Panc1 (cell line): ENCODE data around the gene FAHD2A. TPM values are rescaled to one million over a fixed set of nuclear protein-coding genes. Genes with fewer than 3 reads are reported as not detected.

Experiments
- ATAC-seq: fragments of 200-7000 bp; cut with Tn5 transposase; 2 replicates; pipeline ENCODE4 v1.9.1; 2020; ENCODE audit warnings: mild to moderate bottlenecking, moderate library complexity
- BruUV-seq: library from RNA; stranded (reverse); fragments of 400-500 nt; replicated peaks from 2 replicates; lab custom pipeline; 2021; lab: Mats Ljungman, UMichigan
- CTCF ChIA-PET: fragments of 300-600 bp; sonication (Branson Sonifier 250); formaldehyde crosslinking; loops from one replicate; lab custom pipeline; 2022; ENCODE audit warnings: antibody characterized with exemption; lab: Charles Lee
- POLR2A ChIA-PET: fragments of 300-600 bp; sonication (Branson Sonifier 250); formaldehyde crosslinking; loops from one replicate; lab custom pipeline; 2022; ENCODE audit warnings: antibody characterized with exemption; lab: Charles Lee
- DNase-seq: peaks from one replicate; pipeline ENCODE4 v3.0.0-alpha.2; 2010; ENCODE audit warnings: low read depth, low spot score
- H3K27ac ChIP-seq: 2 replicates; pipeline ENCODE4 v1.5.1; 2011; ENCODE audit warnings: mild to moderate bottlenecking, low read length, inconsistent platforms
- H3K27me3 ChIP-seq: fragments of 200-500 bp; sonication (Bioruptor generic); 2 replicates; pipeline ENCODE4 v1.6.0; 2014; ENCODE audit warnings: low read length, inconsistent platforms; ENCODE audit not compliant: control insufficient read depth, insufficient read depth
- H3K36me3 ChIP-seq: fragments of 200-500 bp; sonication (Bioruptor generic); 2 replicates; pipeline ENCODE4 v1.5.1; 2014; ENCODE audit warnings: inconsistent platforms, mild to moderate bottlenecking, low read length, moderate library complexity; ENCODE audit not compliant: control insufficient read depth, insufficient read depth
- H3K4me1 ChIP-seq: 2 replicates; pipeline ENCODE4 v1.5.1; 2011; ENCODE audit warnings: inconsistent platforms, mild to moderate bottlenecking, low read length, moderate library complexity; ENCODE audit not compliant: control insufficient read depth, insufficient read depth
- H3K4me3 ChIP-seq, 2 experiments: 2 replicates each; pipeline ENCODE4 v1.5.1; 2011 to 2012; ENCODE audit warnings: low read depth in 2 of 2, low read length in 2 of 2, mild to moderate bottlenecking in 2 of 2, inconsistent platforms in 1 of 2, moderate library complexity in 1 of 2
- H3K9me3 ChIP-seq: fragments of 200-500 bp; sonication (Bioruptor generic); 2 replicates; pipeline ENCODE4 v1.5.1; 2014; ENCODE audit warnings: low read depth, mild to moderate bottlenecking, inconsistent platforms, low read length, moderate library complexity; ENCODE audit not compliant: control insufficient read depth, insufficient read depth
- POLR2AphosphoS5 ChIP-seq: IDR thresholded peaks from 2 replicates; pipeline ENCODE4 v1.6.1; 2012; ENCODE audit warnings: mild to moderate bottlenecking, low read depth, low read length, moderate library complexity
- REST ChIP-seq, 2 experiments: IDR thresholded peaks; 2 replicates each; pipeline ENCODE4 v1.6.1; 2011 to 2012; ENCODE audit warnings: low read depth in 2 of 2, control low read depth in 1 of 2, low read length in 1 of 2, mild to moderate bottlenecking in 1 of 2, moderate library complexity in 1 of 2; ENCODE audit not compliant: insufficient read depth in 1 of 2
- SIN3A ChIP-seq: IDR thresholded peaks from 2 replicates; pipeline ENCODE4 v1.6.1; 2012; ENCODE audit warnings: low read depth, mild to moderate bottlenecking, low read length, moderate library complexity, borderline replicate concordance; ENCODE audit not compliant: insufficient read depth
- TCF7L2 ChIP-seq: IDR thresholded peaks from 2 replicates; pipeline ENCODE4 v1.6.1; 2011; ENCODE audit warnings: mild to moderate bottlenecking, low read depth, low read length, inconsistent platforms
- in situ Hi-C: cut with HindIII; loops from 2 replicates; pipeline ENCODE4 v1.10.0; 2016; ENCODE audit warnings: low sequenced_read_pairs, low pct_unique_long_range_greater_than_20kb
- intact Hi-C: fragments of 100-400 bp; cut with micrococcal nuclease; formaldehyde crosslinking; loops from one replicate; pipeline ENCODE4 v1.10.0; 2022; ENCODE audit not compliant: unreplicated experiment
- total RNA-seq: library from RNA; stranded (reverse); gene quantifications from one replicate; pipeline ENCODE4 v1.2.1, GENCODE V29; 2021; ENCODE audit not compliant: unreplicated experiment
- TF ChIP-seq, protein P1 (sequence below): fragments of 450-650 bp; IDR thresholded peaks from 2 replicates; pipeline ENCODE4 v1.5.1; 2017; ENCODE audit warnings: mild to moderate bottlenecking

FAHD2A gene
- total RNA-seq, 1 experiment from 2014 or later = 17.2 TPM

DNA sequence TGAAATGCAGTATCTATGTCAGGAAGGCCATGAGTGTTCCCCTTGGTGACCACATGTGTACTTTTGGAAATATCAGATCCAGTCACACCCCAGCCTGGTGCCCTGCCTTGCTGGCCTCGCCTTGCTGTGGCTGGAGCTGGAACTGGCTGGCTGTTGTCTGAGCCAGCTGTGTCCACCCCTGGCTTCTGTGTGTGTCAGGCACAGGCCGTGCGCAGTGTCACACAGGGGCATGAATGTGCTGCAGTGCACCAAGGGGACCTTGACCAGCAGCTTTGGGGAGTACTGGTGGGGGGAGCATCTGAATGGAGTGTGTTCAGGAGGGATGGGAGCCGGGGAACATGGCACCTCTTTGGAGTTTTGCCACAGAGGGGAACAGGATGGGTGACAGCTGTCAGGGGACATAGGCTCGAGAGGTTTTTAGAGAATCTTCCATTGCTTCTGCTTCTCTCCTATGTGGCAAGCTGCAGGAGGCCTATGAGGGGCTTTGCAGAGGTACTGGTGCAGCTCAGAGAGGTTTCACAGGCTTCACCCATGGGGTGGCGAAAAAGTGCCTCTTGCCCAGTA is 44.7 kb upstream of the FAHD2A start:
- CTCF ChIA-PET = no interaction called here
- no peak for TF ChIP-seq POLR2AphosphoS5
- TF ChIP-seq TCF7L2 = no peak
- TF ChIP-seq SIN3A = no peak
- TF ChIP-seq, protein P1, sequence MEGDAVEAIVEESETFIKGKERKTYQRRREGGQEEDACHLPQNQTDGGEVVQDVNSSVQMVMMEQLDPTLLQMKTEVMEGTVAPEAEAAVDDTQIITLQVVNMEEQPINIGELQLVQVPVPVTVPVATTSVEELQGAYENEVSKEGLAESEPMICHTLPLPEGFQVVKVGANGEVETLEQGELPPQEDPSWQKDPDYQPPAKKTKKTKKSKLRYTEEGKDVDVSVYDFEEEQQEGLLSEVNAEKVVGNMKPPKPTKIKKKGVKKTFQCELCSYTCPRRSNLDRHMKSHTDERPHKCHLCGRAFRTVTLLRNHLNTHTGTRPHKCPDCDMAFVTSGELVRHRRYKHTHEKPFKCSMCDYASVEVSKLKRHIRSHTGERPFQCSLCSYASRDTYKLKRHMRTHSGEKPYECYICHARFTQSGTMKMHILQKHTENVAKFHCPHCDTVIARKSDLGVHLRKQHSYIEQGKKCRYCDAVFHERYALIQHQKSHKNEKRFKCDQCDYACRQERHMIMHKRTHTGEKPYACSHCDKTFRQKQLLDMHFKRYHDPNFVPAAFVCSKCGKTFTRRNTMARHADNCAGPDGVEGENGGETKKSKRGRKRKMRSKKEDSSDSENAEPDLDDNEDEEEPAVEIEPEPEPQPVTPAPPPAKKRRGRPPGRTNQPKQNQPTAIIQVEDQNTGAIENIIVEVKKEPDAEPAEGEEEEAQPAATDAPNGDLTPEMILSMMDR = no peak
- TF ChIP-seq REST (IDR thresholded peaks at IDR 0.05; ENCODE audit: insufficient read depth in 1 of 2, low read depth in 2 of 2, low read length in 1 of 2) = no peak
- no peaks in the 10 kb centered on the region; the same call in 1 of the 2 replicates for H3K4me1 ChIP-seq
- intact Hi-C loops (no loop called here), in situ Hi-C loops (no loop called here)
- ATAC-seq = no peak
- H3K27ac ChIP-seq = no peak overlapping the region
- no peaks in the 10 kb centered on the region for H3K27me3 ChIP-seq
- POLR2A ChIA-PET = no interaction called here
- no TSS peak for BruUV-seq
- no peak overlapping the region for H3K4me3 ChIP-seq
- no peaks in the 10 kb centered on the region for H3K9me3 ChIP-seq
- H3K36me3 ChIP-seq = no peaks in the 10 kb centered on the region
- no peak for DNase-seq

GRCh38 chr2:95359031-95359430 is 43.5 kb upstream of the FAHD2A start:
- H3K4me3 ChIP-seq = no peak overlapping the region
- DNase-seq (no peak), ATAC-seq (peak; percentile 78)
- H3K27ac ChIP-seq = no peak overlapping the region
- POLR2A ChIA-PET = no interaction called here
- TF ChIP-seq, protein P1 = no peak
- TF ChIP-seq SIN3A = no peak
- BruUV-seq = no TSS peak
- in situ Hi-C loops = no loop called here
- H3K4me1 ChIP-seq = no peaks in the 10 kb centered on the region; the same call in 1 of the 2 replicates
- intact Hi-C loops = no loop called here
- no peaks in the 10 kb centered on the region for H3K9me3 ChIP-seq
- no peaks in the 10 kb centered on the region for H3K27me3 ChIP-seq
- no peaks in the 10 kb centered on the region for H3K36me3 ChIP-seq
- CTCF ChIA-PET = no interaction called here
